GM19193 (cell line): ENCODE results near the gene PIP5K1B.

Experiments used
- POLR2A ChIP-seq: IDR thresholded peaks from 4 replicates; pipeline ENCODE4 v1.6.1; 2011; ENCODE audit not compliant: insufficient read depth, insufficient read length; ENCODE audit errors: extremely low read depth

The PIP5K1B gene

GRCh38 chr9:69044240-69045219 lies 339.5 kb downstream of the PIP5K1B start:
- no peak for TF ChIP-seq POLR2A

DNA sequence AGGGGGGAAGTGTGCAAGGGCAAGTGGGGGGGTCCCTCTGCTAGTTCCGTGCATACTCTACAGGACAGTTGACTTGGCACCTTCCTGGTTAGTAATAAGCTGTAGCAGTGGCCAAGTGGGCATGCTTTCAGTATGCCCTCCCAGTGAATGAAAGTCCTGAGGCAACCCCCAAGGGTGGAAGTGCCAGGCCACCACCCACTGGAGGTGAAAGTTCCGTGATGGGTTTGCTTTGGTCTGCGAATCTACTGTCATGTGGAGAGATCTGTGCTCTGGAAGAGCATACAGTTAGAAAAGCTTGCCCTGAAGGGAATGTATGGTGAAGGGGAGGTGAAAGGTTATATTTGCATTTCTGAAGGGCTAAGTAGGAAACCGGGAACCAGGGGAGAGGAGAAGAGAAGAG lies 340.8 kb downstream of the PIP5K1B start:
- no peak for TF ChIP-seq POLR2A

DNA sequence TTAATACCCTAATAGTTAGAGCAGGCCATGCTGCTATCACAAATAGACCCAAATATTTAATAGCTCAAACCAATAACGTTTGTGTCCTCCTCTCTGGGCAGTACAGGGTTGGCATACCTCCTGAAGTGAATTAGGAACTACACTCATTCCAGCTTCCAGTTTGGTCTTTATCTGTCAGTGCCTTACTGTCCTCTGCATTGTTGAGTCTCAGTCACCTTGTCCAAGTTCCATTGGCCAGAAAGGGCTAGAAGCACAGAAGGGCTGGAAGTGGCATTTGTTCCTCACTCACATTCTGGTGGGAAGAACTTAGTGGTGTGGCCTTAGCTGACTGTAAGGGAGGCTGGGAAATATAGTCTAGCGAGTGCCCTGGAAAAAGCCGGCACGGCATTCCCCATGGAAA lies 341.7 kb downstream of the PIP5K1B start:
- no peak for TF ChIP-seq POLR2A

GRCh38 chr9:69047371-69047770 lies 342.3 kb downstream of the PIP5K1B start:
- TF ChIP-seq POLR2A: no peak

DNA sequence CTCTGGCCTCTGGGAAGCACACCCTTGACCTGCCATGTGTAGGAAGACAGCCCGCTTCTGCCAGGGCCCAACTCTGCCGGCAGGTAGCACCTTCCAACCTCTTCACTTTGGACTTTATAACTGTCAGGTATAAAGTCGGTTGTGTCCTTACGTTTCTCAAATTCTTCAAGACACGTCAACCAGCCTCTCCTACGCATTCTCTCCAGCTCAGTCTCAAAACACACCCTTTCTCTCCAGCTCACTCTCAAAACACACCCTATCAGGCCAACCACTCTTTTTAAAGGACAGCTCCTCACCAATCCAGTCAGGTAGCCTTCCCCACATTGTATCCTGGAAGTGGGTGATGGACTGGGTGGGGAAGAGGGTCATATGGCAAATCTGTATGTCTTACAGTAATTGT lies 344.1 kb downstream of the PIP5K1B start:
- TF ChIP-seq POLR2A: no peak

GRCh38 chr9:69054989-69055388 lies 349.9 kb downstream of the PIP5K1B start:
- no peak for TF ChIP-seq POLR2A

GRCh38 chr9:69056191-69056815 lies 351.3 kb downstream of the PIP5K1B start:
- TF ChIP-seq POLR2A: no peak

DNA sequence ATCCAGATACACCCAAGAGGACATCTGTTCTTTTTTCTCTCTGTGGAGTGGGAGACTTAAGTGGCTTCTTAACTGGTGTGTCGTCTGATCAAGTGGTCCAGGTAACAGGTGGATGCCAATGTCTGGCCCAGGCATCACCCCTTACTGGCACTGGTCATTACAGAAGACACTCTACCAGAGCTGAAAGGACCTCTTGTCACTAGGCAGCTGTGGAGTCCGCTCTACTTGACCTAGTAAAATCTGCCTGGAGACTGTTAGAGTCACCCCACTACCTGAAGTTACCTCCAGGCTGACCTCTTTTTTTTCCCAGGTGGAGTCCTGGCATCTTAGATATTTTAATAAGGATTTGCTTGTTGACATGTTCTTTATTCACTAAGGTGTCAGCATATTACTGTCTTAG lies 353.1 kb downstream of the PIP5K1B start:
- no peak for TF ChIP-seq POLR2A
